IMR-90 (cell line): ENCODE results near the gene TIGD2. TPM values are rescaled to one million over a fixed set of nuclear protein-coding genes. Genes with fewer than 3 reads are reported as not detected.
A peak's percentile ranks its signal among the peaks of the same experiment; 100 is the strongest.

Source experiments
- ATAC-seq: fragments of 200-7000 bp; cut with Tn5 transposase; 2 replicates; pipeline ENCODE4 v1.9.1; 2020; ENCODE audit warnings: low read depth, mild to moderate bottlenecking, moderate library complexity
- BruUV-seq: library from RNA; stranded (reverse); fragments of 400-500 nt; replicated peaks from 2 replicates; lab custom pipeline; 2021; lab: Mats Ljungman, UMichigan
- CTCF ChIA-PET: fragments of 300-600 bp; formaldehyde crosslinking; extraction: SDS; loops from one replicate; lab custom pipeline; 2021; ENCODE audit warnings: antibody characterized with exemption; lab: Yijun Ruan, JAX
- POLR2A ChIA-PET: fragments of 300-600 bp; sonication (Branson Sonifier 250); formaldehyde crosslinking; loops from one replicate; lab custom pipeline; 2022; ENCODE audit warnings: antibody characterized with exemption; ENCODE audit not compliant: unreplicated experiment; lab: Charles Lee
- DNase-seq: peaks from one replicate; pipeline ENCODE4 v3.0.0; 2013
- H2AFZ ChIP-seq: replicated peaks from 2 replicates; pipeline ENCODE3; 2013; ENCODE audit warnings: low read length, mild to moderate bottlenecking; ENCODE audit not compliant: poor library complexity
- H2AK5ac ChIP-seq: 2 replicates; pipeline ENCODE4 v1.6.1; 2013; ENCODE audit warnings: low read depth, low read length, inconsistent platforms
- H2AK9ac ChIP-seq: replicated peaks from 2 replicates; pipeline ENCODE3; 2013; ENCODE audit warnings: mild to moderate bottlenecking, low read depth, low read length, moderate library complexity; ENCODE audit not compliant: poor library complexity
- H2BK120ac ChIP-seq: 2 replicates; pipeline ENCODE4 v1.6.1; 2013; ENCODE audit warnings: low read depth, low read length, inconsistent platforms
- H2BK15ac ChIP-seq: 3 replicates; pipeline ENCODE4 v1.6.1; 2013; ENCODE audit warnings: low read depth, low read length, inconsistent platforms
- H2BK20ac ChIP-seq: 2 replicates; pipeline ENCODE4 v1.6.1; 2013; ENCODE audit warnings: low read depth, mild to moderate bottlenecking, inconsistent platforms, low read length, moderate library complexity
- H2BK5ac ChIP-seq: 2 replicates; pipeline ENCODE4 v1.6.1; 2013; ENCODE audit warnings: mild to moderate bottlenecking, low read depth, low read length, inconsistent platforms; ENCODE audit not compliant: poor library complexity, severe bottlenecking
- H3K14ac ChIP-seq: replicated peaks from 2 replicates; pipeline ENCODE4 v1.6.1; 2013; ENCODE audit warnings: low read depth, low read length, inconsistent platforms
- H3K18ac ChIP-seq: 2 replicates; pipeline ENCODE4 v1.6.1; 2013; ENCODE audit warnings: low read depth, low read length, control low read depth
- H3K23ac ChIP-seq: 2 replicates; pipeline ENCODE4 v1.6.1; 2013; ENCODE audit warnings: low read depth, low read length, inconsistent platforms
- H3K27ac ChIP-seq: 2 replicates; pipeline ENCODE4 v1.5.1; 2013; ENCODE audit warnings: mild to moderate bottlenecking, control low read depth, low read length; ENCODE audit not compliant: insufficient read depth
- H3K27me3 ChIP-seq: 2 replicates; pipeline ENCODE4 v1.6.1; 2013; ENCODE audit warnings: low read length; ENCODE audit not compliant: control insufficient read depth, insufficient read depth
- H3K36me3 ChIP-seq: 2 replicates; pipeline ENCODE4 v1.6.1; 2013; ENCODE audit warnings: low read length, mixed read lengths; ENCODE audit not compliant: control insufficient read depth, insufficient read depth
- H3K4ac ChIP-seq: 2 replicates; pipeline ENCODE4 v1.6.1; 2013; ENCODE audit warnings: low read depth, low read length, inconsistent platforms
- H3K4me1 ChIP-seq: 2 replicates; pipeline ENCODE4 v1.6.1; 2013; ENCODE audit warnings: low read length, mixed read lengths; ENCODE audit not compliant: control insufficient read depth, insufficient read depth
- H3K4me2 ChIP-seq: 2 replicates; pipeline ENCODE4 v1.6.1; 2013; ENCODE audit warnings: low read depth, mild to moderate bottlenecking, control low read depth, low read length, moderate library complexity
- H3K4me3 ChIP-seq: 2 replicates; pipeline ENCODE4 v1.5.1; 2013; ENCODE audit warnings: low read depth, mild to moderate bottlenecking, control low read depth, low read length, moderate library complexity; ENCODE audit not compliant: insufficient read depth
- H3K56ac ChIP-seq: 2 replicates; pipeline ENCODE4 v1.6.1; 2013; ENCODE audit warnings: low read length, inconsistent platforms; ENCODE audit not compliant: insufficient read depth; ENCODE audit errors: extremely low read depth
- H3K79me1 ChIP-seq, 2 experiments: 2 replicates each; pipeline ENCODE4 v1.6.1; 2013; ENCODE audit warnings: low read length in 2 of 2, inconsistent platforms in 1 of 2, low read depth in 1 of 2
- H3K9ac ChIP-seq: 2 replicates; pipeline ENCODE4 v1.6.1; 2013; ENCODE audit warnings: low read depth, low read length, control low read depth
- H3K9me1 ChIP-seq: 2 replicates; pipeline ENCODE4 v1.6.1; 2013; ENCODE audit warnings: low read length, inconsistent platforms; ENCODE audit not compliant: insufficient read depth
- H3K9me3 ChIP-seq: 2 replicates; pipeline ENCODE4 v1.6.1; 2013; ENCODE audit warnings: low read length; ENCODE audit not compliant: control insufficient read depth, insufficient read depth
- H4K20me1 ChIP-seq: 2 replicates; pipeline ENCODE4 v1.6.1; 2013; ENCODE audit warnings: low read length, inconsistent platforms; ENCODE audit not compliant: insufficient read depth
- H4K5ac ChIP-seq: 2 replicates; pipeline ENCODE4 v1.6.1; 2013; ENCODE audit warnings: mild to moderate bottlenecking, low read depth, low read length, control low read depth
- H4K8ac ChIP-seq, 2 experiments: 2 replicates each; pipeline ENCODE4 v1.6.1; 2013; ENCODE audit warnings: low read depth in 2 of 2, low read length in 2 of 2, control low read depth in 1 of 2, inconsistent platforms in 1 of 2
- H4K91ac ChIP-seq: 2 replicates; pipeline ENCODE4 v1.6.1; 2013; ENCODE audit warnings: low read depth, low read length, inconsistent platforms; ENCODE audit not compliant: insufficient read depth
- BHLHE40 ChIP-seq: fragments of 150-350 bp; IDR thresholded peaks from 2 replicates; pipeline ENCODE4 v1.6.1; 2016; ENCODE audit warnings: mild to moderate bottlenecking, low read depth, low read length
- CEBPB ChIP-seq: IDR thresholded peaks from 2 replicates; pipeline ENCODE4 v1.6.1; 2012; ENCODE audit warnings: low read depth, low read length, improper control_type of control experiment
- MXI1 ChIP-seq: IDR thresholded peaks from 2 replicates; pipeline ENCODE4 v1.6.1; 2012; ENCODE audit warnings: low read depth, mild to moderate bottlenecking, low read length, moderate library complexity, borderline replicate concordance
- NFE2L2 ChIP-seq: fragments of 150-350 bp; IDR thresholded peaks from 2 replicates; pipeline ENCODE4 v1.6.1; 2016; ENCODE audit warnings: low read depth, mild to moderate bottlenecking, low read length
- RCOR1 ChIP-seq: IDR thresholded peaks from 2 replicates; pipeline ENCODE4 v1.6.1; 2012; ENCODE audit warnings: mild to moderate bottlenecking, low read length, improper control_type of control experiment; ENCODE audit not compliant: insufficient replicate concordance
- RFX5 ChIP-seq: IDR thresholded peaks from 2 replicates; pipeline ENCODE4 v1.8.0; 2012; ENCODE audit warnings: low read depth, mild to moderate bottlenecking, low read length, moderate library complexity
- WGBS, 2 experiments: methylation state at CpG; one replicate each; pipeline versions ENCODE4 v1.1.5 to v1.1.7; 2013; ENCODE audit warnings: missing lambda C conversion rate in 2 of 2; ENCODE audit not compliant: insufficient read length in 1 of 2; ENCODE audit errors: extremely low coverage in 2 of 2; 5-methylcytosine and 5-hydroxymethylcytosine counted together
- dilution Hi-C: fragments of 300-500 bp; cut with HindIII; formaldehyde crosslinking; loops from one replicate; pipeline ENCODE4 v1.14.3; 2018; ENCODE audit warnings: low sequenced_read_pairs; ENCODE audit not compliant: unreplicated experiment
- in situ Hi-C: fragments of 300-500 bp; cut with MboI; formaldehyde crosslinking; loops from 3 replicates; pipeline ENCODE4 v1.14.3; 2019; ENCODE audit warnings: low sequenced_read_pairs, inconsistent platforms, mixed read lengths
- intact Hi-C: fragments of 100-400 bp; cut with micrococcal nuclease; formaldehyde crosslinking; loops from 2 replicates; pipeline ENCODE4 v1.10.0; 2022
- polyA plus RNA-seq, 3 experiments: library from polyadenylated mRNA; depleted of rRNA; stranded (reverse); fragments of >200 nt; gene quantifications; 2 replicates each; pipeline ENCODE4 v1.2.3, GENCODE V29; 2012; ENCODE audit warnings: low replicate concordance in 1 of 3
- total RNA-seq: library from RNA; depleted of rRNA; stranded (reverse); fragments of >200 nt; gene quantifications from 2 replicates; pipeline ENCODE4 v1.2.3, GENCODE V29; 2012
- TF ChIP-seq, protein P1 (sequence below): fragments of 150-350 bp; IDR thresholded peaks from 2 replicates; pipeline ENCODE4 v1.6.1; 2017; ENCODE audit warnings: mild to moderate bottlenecking, antibody characterized with exemption, low read length, low read depth

TIGD2 gene
- total and polyA plus RNA-seq, 2 of the 4 experiments (the other 2 are of a cell fraction) = 5.6 to 12.4 TPM

GRCh38 chr4:89134775-89135319, 23.5 kb downstream of the TIGD2 start:
- no peaks in the 10 kb centered on the region for H3K9me3 ChIP-seq
- H3K36me3 ChIP-seq = no peaks in the 10 kb centered on the region
- H2BK15ac ChIP-seq = peak overlapping the region; percentile 38; the same call in 1 of the 3 replicates
- H3K23ac ChIP-seq = no peak overlapping the region
- intact Hi-C loops = no loop called here
- no CpG with 5 or more reads among the region's 4 CpGs for WGBS, 2 experiments
- peak; percentile 83 for ATAC-seq
- no peaks in the 10 kb centered on the region for H3K4me1 ChIP-seq
- H3K79me1 ChIP-seq = no peaks in the 10 kb centered on the region
- H3K27me3 ChIP-seq = no peaks in the 10 kb centered on the region
- peak overlapping the region; percentile 80; the same call in 1 of the 2 replicates for H3K4me2 ChIP-seq
- DNase-seq = peak; percentile 83
- H2BK5ac ChIP-seq = peak overlapping the region; percentile 44
- no peak overlapping the region for H4K91ac ChIP-seq
- no peak overlapping the region for H3K4me3 ChIP-seq
- no peaks in the 10 kb centered on the region for H4K20me1 ChIP-seq
- dilution Hi-C loops = no loop called here
- 0 out of 2 replicates have a peak overlapping the region, but pooled peaks have one; percentile 10 for H3K14ac ChIP-seq
- peak overlapping the region; percentile 79; the same call in 1 of the 2 replicates for H4K5ac ChIP-seq
- H2AK9ac ChIP-seq = no peak overlapping the region
- in situ Hi-C loops = no loop called here
- peak overlapping the region; percentile 31; the same call in 1 of the 2 replicates for H2BK120ac ChIP-seq
- BruUV-seq = no TSS peak
- H3K4ac ChIP-seq = peak overlapping the region; percentile 17; the same call in 1 of the 2 replicates
- no peak overlapping the region; the same call in 1 of the 2 replicates for H3K9ac ChIP-seq
- no peak overlapping the region for H3K56ac ChIP-seq
- ChIA-PET CTCF (interaction anchor here (0.8 kb wide), 1 partner anchor 75 kb away, joined by 3 read pairs; no protein-coding TSS in a partner anchor), POLR2A (no interaction called here)
- H4K8ac ChIP-seq = peak overlapping the region in 1 of 2 experiments; percentile 47; a peak in 2 of 4 replicates
- no peak overlapping the region for H2AFZ ChIP-seq
- H3K9me1 ChIP-seq = no peaks in the 10 kb centered on the region; the same call in 1 of the 2 replicates
- H2BK20ac ChIP-seq = 0 out of 2 replicates have a peak overlapping the region, but pooled peaks have one; percentile 2
- no peak overlapping the region for H2AK5ac ChIP-seq
- TF ChIP-seq CEBPB (peak; percentile 56; the same call in 1 of the 2 replicates), MXI1 (no peak), NFE2L2 (no peak), BHLHE40 (peak; percentile 52; the same call in 1 of the 2 replicates), RCOR1 (no peak), RFX5 (no peak)
- TF ChIP-seq, protein P1, sequence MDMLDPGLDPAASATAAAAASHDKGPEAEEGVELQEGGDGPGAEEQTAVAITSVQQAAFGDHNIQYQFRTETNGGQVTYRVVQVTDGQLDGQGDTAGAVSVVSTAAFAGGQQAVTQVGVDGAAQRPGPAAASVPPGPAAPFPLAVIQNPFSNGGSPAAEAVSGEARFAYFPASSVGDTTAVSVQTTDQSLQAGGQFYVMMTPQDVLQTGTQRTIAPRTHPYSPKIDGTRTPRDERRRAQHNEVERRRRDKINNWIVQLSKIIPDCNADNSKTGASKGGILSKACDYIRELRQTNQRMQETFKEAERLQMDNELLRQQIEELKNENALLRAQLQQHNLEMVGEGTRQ = peak; percentile 87
- H3K18ac ChIP-seq = peak overlapping the region; percentile 92; the same call in 1 of the 2 replicates
- H3K27ac ChIP-seq = no peak overlapping the region
